Mesodermal cell (in vitro differentiated cells): ENCODE results near the gene SP110.
"Not testable (repeated sequence)": the region's sequence is repeated elsewhere in the genome, so short reads cannot be mapped to it uniquely, and the experiment has no call there.

Source experiments
- H3K27ac ChIP-seq: 2 replicates; pipeline ENCODE4 v1.7.0; 2013; ENCODE audit warnings: mild to moderate bottlenecking, low read depth, low read length, moderate library complexity; ENCODE audit not compliant: severe bottlenecking
- H3K36me3 ChIP-seq: 2 replicates; pipeline ENCODE4 v1.7.1; 2013; ENCODE audit warnings: mild to moderate bottlenecking, low read length, moderate library complexity; ENCODE audit not compliant: control insufficient read depth, insufficient read depth
- H3K4me1 ChIP-seq: one replicate; pipeline ENCODE4 v1.7.1; 2013; ENCODE audit warnings: mild to moderate bottlenecking, low read length; ENCODE audit not compliant: insufficient read depth, control insufficient read depth, poor library complexity, severe bottlenecking
- H3K4me3 ChIP-seq: 2 replicates; pipeline ENCODE4 v1.7.0; 2013; ENCODE audit warnings: low read length, control low read depth, mild to moderate bottlenecking; ENCODE audit not compliant: insufficient read depth, poor library complexity, severe bottlenecking; ENCODE audit errors: extremely low read depth
- H3K9me3 ChIP-seq: 2 replicates; pipeline ENCODE4 v1.7.1; 2013; ENCODE audit warnings: mild to moderate bottlenecking, low read length, moderate library complexity; ENCODE audit not compliant: control insufficient read depth
- WGBS, 2 experiments: methylation state at CpG; one replicate each; pipeline ENCODE4 v1.1.5; 2013; ENCODE audit warnings: missing lambda C conversion rate in 2 of 2; ENCODE audit not compliant: insufficient coverage in 2 of 2; 5-methylcytosine and 5-hydroxymethylcytosine counted together

Gene SP110

DNA sequence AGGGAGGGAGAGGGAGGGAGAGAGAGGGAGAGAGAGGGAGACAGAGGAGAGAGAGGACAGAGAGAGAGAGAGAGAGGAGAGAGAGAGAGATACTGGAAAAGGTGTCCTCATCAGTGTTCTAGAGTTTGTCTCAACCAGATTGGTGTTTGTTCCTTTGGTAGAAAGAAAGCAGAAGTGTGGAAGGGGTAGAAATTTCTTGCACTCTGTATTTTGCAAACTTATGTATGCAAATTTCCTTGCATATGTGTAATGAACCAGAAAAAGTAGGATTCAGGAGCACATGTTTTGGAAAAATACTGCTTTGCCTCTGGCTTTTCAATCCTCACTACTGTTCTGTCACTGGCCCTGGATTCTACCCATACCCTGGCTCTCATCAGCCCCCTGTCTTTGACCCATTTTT lies 4.7 kb upstream of the SP110 start:
- Histone ChIP-seq H3K4me3 (no peak overlapping the region), H3K36me3 (no peaks in the 10 kb centered on the region), H3K27ac (no peak overlapping the region)

DNA sequence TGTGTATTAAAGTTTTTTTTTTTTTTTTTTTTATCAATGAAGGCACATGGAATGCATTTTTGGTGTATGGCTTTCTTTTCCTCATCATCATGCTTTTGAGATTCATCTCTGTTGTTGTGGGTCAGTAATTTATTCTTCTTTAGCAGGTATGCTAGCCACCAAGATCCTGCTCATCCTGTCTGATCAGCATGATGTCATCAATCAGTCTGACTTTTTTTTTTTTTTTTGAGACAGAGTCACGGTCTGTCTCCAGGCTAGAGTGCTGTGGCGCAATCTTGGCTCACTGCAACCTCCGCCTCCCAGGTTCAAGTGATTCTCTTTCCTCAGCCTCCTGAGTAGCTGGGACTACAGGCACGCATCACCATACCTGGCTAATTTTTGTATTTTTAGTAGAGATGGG lies 3.0 kb upstream of the SP110 start:
- H3K9me3 ChIP-seq, H3K4me3 ChIP-seq, H3K36me3 ChIP-seq, H3K4me1 ChIP-seq, H3K27ac ChIP-seq: not testable (repeated sequence)
- WGBS, 2 experiments: 100% methylated on average over 2 of the region's 4 CpGs; no CpG with 5 or more reads in 1 of the 2 experiments

More for the DNA sequence above, 4.7 kb upstream of the SP110 start:
- H3K9me3 ChIP-seq: no peaks in the 10 kb centered on the region
- peaks cover 4% of the 10 kb centered on the region for H3K4me1 ChIP-seq

DNA sequence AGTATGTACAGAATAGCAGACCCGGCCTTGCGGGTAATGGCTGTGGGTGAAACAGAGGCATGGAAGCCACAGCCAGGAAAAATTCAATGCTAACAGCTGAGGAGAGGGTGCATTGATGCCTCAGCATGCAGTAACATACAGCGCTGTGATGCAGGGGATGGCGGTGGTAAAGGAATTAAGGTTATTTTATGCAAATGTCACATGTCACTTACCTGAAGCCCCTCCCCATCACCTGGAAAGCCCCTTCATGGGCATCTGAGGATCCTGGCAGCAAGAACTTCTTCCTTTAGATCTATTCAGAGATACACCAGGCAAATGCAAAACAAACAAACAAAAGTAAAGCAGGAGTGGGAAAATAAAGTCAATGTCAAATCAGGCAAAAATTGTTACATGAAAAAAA lies 1.7 kb upstream of the SP110 start:
- WGBS, 2 experiments: 100% methylated on average over 2 of the region's 4 CpGs; no CpG with 5 or more reads in 1 of the 2 experiments

DNA sequence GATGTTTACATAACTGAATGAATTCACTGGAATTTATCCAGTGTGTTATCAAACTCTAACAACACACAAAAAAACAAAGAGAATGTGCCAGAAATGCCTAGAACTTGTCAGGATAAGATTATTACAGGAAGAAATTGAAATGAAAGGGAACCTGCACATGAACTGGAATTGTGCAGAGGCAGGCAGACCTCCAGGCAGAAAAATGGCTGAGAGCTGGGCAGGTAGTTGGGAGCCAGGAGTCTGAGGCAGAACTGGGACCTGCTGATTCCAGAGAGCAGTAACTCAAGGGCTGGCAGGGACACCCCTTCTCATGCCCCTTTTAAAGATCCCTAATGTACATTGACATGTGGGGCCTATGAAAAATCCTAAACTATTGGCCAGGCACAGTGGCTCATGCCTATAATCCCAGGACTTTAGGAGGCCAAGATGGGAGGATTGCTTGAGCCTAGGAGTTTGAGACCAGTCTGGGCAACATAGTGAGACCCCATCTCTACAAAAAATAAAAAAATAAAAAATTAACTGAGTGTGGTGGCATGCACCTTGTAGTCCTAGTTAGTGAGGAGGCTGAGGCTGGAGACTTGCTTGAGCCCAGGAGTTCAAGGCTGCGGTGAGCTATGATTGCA lies 674 bp upstream of the SP110 start:
- Histone ChIP-seq H3K36me3 (no peaks in the 10 kb centered on the region), H3K4me3 (peak overlapping the region; percentile 22), H3K9me3 (no peaks in the 10 kb centered on the region), H3K27ac (no peak overlapping the region), H3K4me1 (peaks cover 5% of the 10 kb centered on the region)
- WGBS, 2 experiments: 86 to 91% methylated on average over 1 of the region's 1 CpG

More for the DNA sequence above, 1.7 kb upstream of the SP110 start:
- Histone ChIP-seq H3K4me3 (no peak overlapping the region), H3K36me3 (no peaks in the 10 kb centered on the region), H3K4me1 (peaks cover 5% of the 10 kb centered on the region), H3K9me3 (no peaks in the 10 kb centered on the region), H3K27ac (no peak overlapping the region)

DNA sequence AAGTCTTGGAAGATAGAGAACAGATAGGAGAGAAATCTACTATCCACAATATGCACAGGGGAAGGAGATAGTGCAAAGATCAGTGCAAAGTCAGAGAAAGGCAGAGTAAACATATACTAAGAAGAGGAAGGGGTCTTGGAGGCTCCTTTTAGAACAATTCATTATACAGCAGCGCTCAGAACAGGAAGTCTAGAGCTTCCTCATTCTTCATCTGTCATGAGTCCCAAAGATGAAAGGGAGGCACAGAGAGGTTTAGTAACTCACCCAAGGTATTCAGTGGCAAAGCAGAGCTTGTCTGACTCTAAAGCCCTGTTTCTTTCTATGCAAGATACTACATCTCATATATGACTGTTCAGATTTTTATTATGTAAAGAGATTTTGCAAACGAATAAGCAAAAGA lies 1.4 kb downstream of the SP110 start:
- WGBS, 2 experiments: 89% methylated on average over 1 of the region's 2 CpGs; no CpG with 5 or more reads in 1 of the 2 experiments
- Histone ChIP-seq H3K4me1 (peaks cover 5% of the 10 kb centered on the region), H3K36me3 (no peaks in the 10 kb centered on the region), H3K9me3 (no peaks in the 10 kb centered on the region), H3K27ac (no peak overlapping the region), H3K4me3 (no peak overlapping the region)

DNA sequence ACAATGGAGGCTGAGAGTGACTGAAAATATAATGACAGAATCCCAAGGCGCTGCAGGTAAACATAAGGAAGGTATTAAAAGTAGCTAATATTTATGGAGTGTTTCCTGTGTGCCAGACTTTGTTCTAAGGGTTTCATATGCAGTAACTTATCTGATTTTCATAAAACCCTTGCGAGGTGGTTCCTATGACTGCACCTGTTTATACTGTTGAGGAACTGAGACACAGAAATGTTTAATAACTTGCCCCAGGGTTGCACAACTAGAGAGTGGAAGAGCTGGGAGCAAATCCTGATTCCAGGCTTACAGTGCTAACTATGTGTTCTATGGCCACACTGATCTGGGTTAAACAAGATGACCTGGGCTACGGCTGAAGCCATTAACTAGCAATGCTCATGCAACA lies 2.4 kb downstream of the SP110 start:
- Histone ChIP-seq H3K4me3 (no peak overlapping the region), H3K9me3 (no peaks in the 10 kb centered on the region), H3K27ac (no peak overlapping the region), H3K4me1 (peaks cover 5% of the 10 kb centered on the region), H3K36me3 (no peaks in the 10 kb centered on the region)
- 90 to 100% methylated on average over 2 to 3 of the region's 3 CpGs for WGBS, 2 experiments

DNA sequence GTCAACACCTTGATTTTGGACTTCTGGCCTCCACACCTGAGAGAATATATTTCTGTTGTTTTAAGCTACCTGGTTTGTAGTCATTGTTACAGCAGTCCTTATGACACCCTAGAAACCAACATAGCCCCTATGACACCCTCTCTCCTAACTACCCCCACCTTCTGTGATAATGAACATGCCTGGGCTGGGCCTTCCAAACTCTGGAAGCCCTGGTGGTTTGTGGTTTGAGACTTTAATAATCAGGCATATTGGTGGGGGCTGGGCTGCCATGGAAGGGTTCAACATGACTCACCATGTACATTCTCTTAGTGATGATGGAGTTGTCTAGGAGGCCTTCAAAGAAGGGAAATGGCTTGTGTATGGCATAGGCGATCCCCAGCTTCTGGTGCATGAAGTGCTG lies 3.3 kb downstream of the SP110 start:
- H3K9me3 ChIP-seq: no peaks in the 10 kb centered on the region
- WGBS, 2 experiments: 88 to 100% methylated on average over 1 of the region's 1 CpG
- H3K27ac ChIP-seq: no peak overlapping the region
- no peaks in the 10 kb centered on the region for H3K36me3 ChIP-seq
- H3K4me3 ChIP-seq: no peak overlapping the region
- H3K4me1 ChIP-seq: peaks cover 5% of the 10 kb centered on the region

DNA sequence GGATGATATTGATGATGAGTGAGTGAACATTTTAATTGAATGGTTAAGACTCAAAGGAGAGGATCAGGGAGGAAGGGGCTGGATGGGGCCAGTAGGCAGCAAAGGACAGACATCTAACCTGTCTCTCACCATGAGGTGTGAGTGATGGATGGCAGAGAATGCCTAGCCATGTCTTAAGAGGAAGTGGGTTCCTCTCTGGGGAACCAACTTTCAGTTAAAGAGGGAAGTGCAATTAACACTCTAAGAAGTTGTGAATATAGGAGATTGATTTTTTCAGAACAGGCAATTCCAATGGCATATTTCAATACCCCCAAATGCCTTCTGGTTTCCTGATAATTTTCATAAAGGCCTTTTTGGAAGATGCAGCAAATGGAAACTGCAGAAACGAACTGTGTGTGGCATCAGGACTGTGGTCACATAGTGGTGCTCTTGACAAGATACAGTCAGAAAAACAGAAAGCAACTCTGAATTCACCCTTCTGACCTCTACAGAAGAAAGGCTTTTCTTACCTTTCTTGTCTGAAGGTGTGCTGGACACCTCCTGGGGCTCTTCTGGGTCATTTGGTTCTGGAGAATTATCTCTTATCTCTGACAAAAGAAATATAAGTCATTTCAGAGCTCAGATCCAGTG lies 10.2 kb downstream of the SP110 start:
- H3K4me3 ChIP-seq: no peak overlapping the region
- no peak overlapping the region for H3K27ac ChIP-seq
- no peaks in the 10 kb centered on the region for H3K9me3 ChIP-seq
- WGBS, 2 experiments: 83 to 89% methylated on average over 1 of the region's 1 CpG
- no peaks in the 10 kb centered on the region for H3K36me3 ChIP-seq
- no peaks in the 10 kb centered on the region for H3K4me1 ChIP-seq

DNA sequence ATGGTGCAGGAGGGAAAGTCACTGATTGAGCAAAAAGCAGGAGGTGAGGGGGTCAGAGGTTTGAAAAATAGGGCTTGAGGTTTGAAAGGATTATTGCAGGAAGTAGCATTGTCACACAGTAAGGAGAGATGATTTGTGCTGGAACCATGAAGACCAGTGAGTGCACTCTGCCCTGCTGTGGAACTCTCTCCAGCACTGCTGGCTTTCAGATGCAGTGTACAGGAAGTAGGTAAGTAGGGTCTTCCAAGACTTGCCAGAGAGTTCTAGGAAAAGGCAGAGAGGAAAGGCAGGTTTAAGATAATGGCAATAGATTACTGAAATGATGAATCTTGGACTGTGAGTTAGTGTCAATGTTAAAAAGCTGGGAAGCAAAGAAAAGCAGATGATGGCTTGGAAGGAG lies 11.2 kb downstream of the SP110 start:
- no peaks in the 10 kb centered on the region for H3K4me1 ChIP-seq
- H3K27ac ChIP-seq: no peak overlapping the region
- no peaks in the 10 kb centered on the region for H3K9me3 ChIP-seq
- H3K4me3 ChIP-seq: no peak overlapping the region
- H3K36me3 ChIP-seq: no peaks in the 10 kb centered on the region

DNA sequence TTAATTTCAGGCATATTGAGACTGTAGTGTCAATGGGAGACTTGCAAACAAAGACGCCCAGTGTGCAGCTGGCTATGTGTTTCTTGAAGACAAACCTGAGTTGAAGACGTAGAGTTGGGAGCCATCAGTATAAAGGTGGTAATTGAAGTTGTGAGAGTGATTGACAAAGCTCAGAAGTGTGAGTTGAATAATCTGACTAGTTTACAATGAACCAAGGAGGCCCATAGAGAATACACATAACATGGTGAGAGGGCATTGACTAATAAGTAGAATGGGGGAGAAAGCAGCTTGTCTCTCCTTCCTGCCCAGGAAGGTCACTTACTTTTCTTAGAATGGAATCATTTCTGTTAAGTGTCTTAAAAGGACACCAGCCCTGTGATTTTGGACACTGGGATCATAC lies 14.1 kb downstream of the SP110 start:
- H3K9me3 ChIP-seq: no peaks in the 10 kb centered on the region
- H3K27ac ChIP-seq: no peak overlapping the region
- no peak overlapping the region for H3K4me3 ChIP-seq
- WGBS, 2 experiments: 91 to 92% methylated on average over 2 of the region's 2 CpGs
- no peaks in the 10 kb centered on the region for H3K4me1 ChIP-seq
- H3K36me3 ChIP-seq: no peaks in the 10 kb centered on the region

DNA sequence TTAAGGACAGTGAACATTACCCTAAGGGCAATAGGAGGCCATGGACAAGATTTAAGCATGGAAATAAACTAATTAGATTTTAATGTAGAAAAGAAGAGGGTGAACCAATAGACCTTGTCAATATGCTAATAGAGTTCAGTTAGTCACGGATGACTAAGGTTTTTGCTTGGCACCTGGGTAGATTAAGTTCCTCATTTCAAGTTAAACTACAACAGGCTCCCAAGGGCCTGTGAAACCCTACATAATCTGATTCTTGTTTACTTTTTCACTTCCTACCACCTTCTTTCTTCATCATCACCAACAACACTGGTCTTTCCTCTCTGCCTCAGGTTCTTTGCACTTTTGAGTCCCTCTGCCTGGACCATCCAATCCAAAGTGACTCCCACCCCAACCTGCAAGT lies 14.8 kb downstream of the SP110 start:
- H3K27ac ChIP-seq: no peak overlapping the region
- 75 to 83% methylated on average over 1 of the region's 1 CpG for WGBS, 2 experiments
- no peak overlapping the region for H3K4me3 ChIP-seq
- no peaks in the 10 kb centered on the region for H3K36me3 ChIP-seq
- no peaks in the 10 kb centered on the region for H3K4me1 ChIP-seq
- no peaks in the 10 kb centered on the region for H3K9me3 ChIP-seq
